H1 (cell line): Measurements from ENCODE around the gene MAPK13. TPM values are rescaled to one million over a fixed set of nuclear protein-coding genes. Genes with fewer than 3 reads are reported as not detected.

Experiments used
- ASH2L ChIP-seq: fragments of 200-600, 300-600 bp; sonication (generic); IDR thresholded peaks from one replicate; pipeline ENCODE4 v1.7.1; 2017; ENCODE audit warnings: low read length
- BCL11A ChIP-seq, 2 experiments: IDR thresholded peaks; one replicate each; pipeline ENCODE4 v1.6.1; 2011; ENCODE audit warnings: low read depth in 2 of 2, low read length in 2 of 2, mild to moderate bottlenecking in 2 of 2
- BRCA1 ChIP-seq: IDR thresholded peaks from 2 replicates; pipeline ENCODE4 v1.6.1; 2012; ENCODE audit warnings: low read depth, low read length, improper control_type of control experiment
- CHD1 ChIP-seq: IDR thresholded peaks from 2 replicates; pipeline ENCODE4 v1.6.1; 2012; ENCODE audit warnings: low read depth, low read length, improper control_type of control experiment
- CHD2 ChIP-seq: IDR thresholded peaks from 2 replicates; pipeline ENCODE4 v1.6.1; 2012; ENCODE audit warnings: low read length, improper control_type of control experiment
- CREB1 ChIP-seq: IDR thresholded peaks from 2 replicates; pipeline ENCODE4 v1.6.1; 2012; ENCODE audit warnings: inconsistent platforms
- EGR1 ChIP-seq: IDR thresholded peaks from 2 replicates; pipeline ENCODE4 v1.6.1; 2011; ENCODE audit warnings: low read depth, low read length, borderline replicate concordance
- GABPA ChIP-seq: IDR thresholded peaks from 2 replicates; pipeline ENCODE4 v1.6.1; 2011; ENCODE audit warnings: mild to moderate bottlenecking, low read length, moderate library complexity, borderline replicate concordance; ENCODE audit not compliant: insufficient read depth
- HDAC6 ChIP-seq: IDR thresholded peaks from one replicate; pipeline ENCODE4 v1.7.1; 2012; ENCODE audit warnings: low read depth, mild to moderate bottlenecking, inconsistent platforms, low read length, moderate library complexity
- KDM4A ChIP-seq: IDR thresholded peaks from one replicate; pipeline ENCODE4 v1.7.1; 2012; ENCODE audit warnings: low read depth, mild to moderate bottlenecking, moderate library complexity, low read length, inconsistent platforms; ENCODE audit not compliant: severe bottlenecking
- MAFK ChIP-seq: IDR thresholded peaks from 2 replicates; pipeline ENCODE4 v1.6.1; 2012; ENCODE audit warnings: low read depth, mild to moderate bottlenecking, improper control_type of control experiment, low read length
- PHF8 ChIP-seq: fragments of 200-600 bp; sonication (generic); conservative IDR thresholded peaks from 2 replicates; pipeline ENCODE4 v1.7.1; 2012; ENCODE audit warnings: low read depth, mild to moderate bottlenecking, inconsistent platforms, low read length, moderate library complexity
- POLR2AphosphoS5 ChIP-seq: IDR thresholded peaks from 2 replicates; pipeline ENCODE4 v1.6.1; 2011; ENCODE audit warnings: low read depth, low read length
- RAD21 ChIP-seq, 2 experiments: IDR thresholded peaks in 1 of 2; conservative IDR thresholded peaks in 1 of 2; 2 replicates each; pipeline ENCODE4 v1.6.1; 2011; ENCODE audit warnings: low read depth in 2 of 2, low read length in 2 of 2, improper control_type of control experiment in 1 of 2, inconsistent platforms in 1 of 2, mild to moderate bottlenecking in 1 of 2, moderate library complexity in 1 of 2
- RBBP5 ChIP-seq: IDR thresholded peaks from 2 replicates; pipeline ENCODE4 v1.7.1; 2012; ENCODE audit warnings: low read depth, mild to moderate bottlenecking, inconsistent platforms, low read length, moderate library complexity, borderline replicate concordance
- RFX5 ChIP-seq: IDR thresholded peaks from 2 replicates; pipeline ENCODE4 v1.6.1; 2011; ENCODE audit warnings: low read depth, low read length, improper control_type of control experiment, borderline replicate concordance
- SAP30 ChIP-seq: fragments of 300-600 bp; sonication (generic); IDR thresholded peaks from 2 replicates; pipeline ENCODE4 v1.7.1; 2012; ENCODE audit warnings: low read length, moderate library complexity, mild to moderate bottlenecking, inconsistent platforms; ENCODE audit not compliant: insufficient read depth, insufficient replicate concordance
- SP1 ChIP-seq: IDR thresholded peaks from 2 replicates; pipeline ENCODE4 v1.6.1; 2011; ENCODE audit warnings: low read depth, low read length
- SUZ12 ChIP-seq: fragments of 200-600 bp; sonication (generic); IDR thresholded peaks from 2 replicates; pipeline ENCODE4 v1.6.1; 2012; ENCODE audit warnings: mild to moderate bottlenecking, inconsistent platforms, low read length, moderate library complexity, mixed read lengths
- TCF12 ChIP-seq: IDR thresholded peaks from 2 replicates; pipeline ENCODE4 v1.6.1; 2011; ENCODE audit warnings: low read depth, mild to moderate bottlenecking, low read length
- TEAD4 ChIP-seq: IDR thresholded peaks from 2 replicates; pipeline ENCODE4 v1.6.1; 2012; ENCODE audit warnings: low read depth, low read length, inconsistent platforms, mixed read lengths
- ZNF274 ChIP-seq: IDR thresholded peaks from 2 replicates; pipeline ENCODE4 v1.7.0; 2012; ENCODE audit warnings: low read length, borderline replicate concordance; ENCODE audit errors: extremely low read depth
- polyA plus RNA-seq, 7 experiments: library from polyadenylated mRNA; depleted of rRNA in 3 of 7; stranded (reverse) in 5 of 7; unstranded in 2 of 7; fragments of >200 nt in 5 of 7; fragments of 200-250 nt in 2 of 7; gene quantifications; 1 replicate in 5 of 7; 2 replicates in 1 of 7; 4 replicates in 1 of 7; pipeline versions ENCODE4 v1.2.1 to v1.2.3, GENCODE V29; 2011 to 2013; ENCODE audit warnings: missing spikeins in 2 of 7, mixed read lengths in 2 of 7
- total RNA-seq: library from RNA; stranded (reverse); fragmentation: NEBNext Ultra II Directional; extraction: Animal tissue kit (Norgen Biotek cat#: 25700); gene quantifications from 2 replicates; pipeline ENCODE4 v1.2.1, GENCODE V29; 2021
- TF ChIP-seq, protein P1 (sequence below): IDR thresholded peaks from 2 replicates; pipeline ENCODE4 v1.6.1; 2012; ENCODE audit warnings: inconsistent platforms

MAPK13 gene
- total and polyA plus RNA-seq, 2 of the 8 experiments (the other 6 are each of a cell fraction or from before 2014, with no cell fraction given): 10.1 to 14.1 TPM

- TF ChIP-seq RAD21 (IDR thresholded peaks at IDR 0.05 in 1 of 2, conservative IDR thresholded peaks at IDR 0.05 in 1 of 2; ENCODE audit: low read depth in 2 of 2, low read length in 2 of 2) (peak; percentile 83 to 89), POLR2AphosphoS5 (no peak), ASH2L (no peak), CHD2 (no peak), RBBP5 (no peak), KDM4A (no peak), RFX5 (no peak), TCF12 (no peak), EGR1 (no peak), TEAD4 (no peak), CHD1 (no peak), BCL11A (IDR thresholded peaks at IDR 0.05; ENCODE audit: low read depth in 2 of 2, low read length in 2 of 2) (no peak), SAP30 (no peak), SUZ12 (no peak), HDAC6 (no peak), CREB1 (peak; percentile 38; the same call in 1 of the 2 replicates), MAFK (no peak), ZNF274 (no peak), PHF8 (no peak), BRCA1 (no peak), GABPA (no peak), SP1 (no peak)
- TF ChIP-seq, protein P1, sequence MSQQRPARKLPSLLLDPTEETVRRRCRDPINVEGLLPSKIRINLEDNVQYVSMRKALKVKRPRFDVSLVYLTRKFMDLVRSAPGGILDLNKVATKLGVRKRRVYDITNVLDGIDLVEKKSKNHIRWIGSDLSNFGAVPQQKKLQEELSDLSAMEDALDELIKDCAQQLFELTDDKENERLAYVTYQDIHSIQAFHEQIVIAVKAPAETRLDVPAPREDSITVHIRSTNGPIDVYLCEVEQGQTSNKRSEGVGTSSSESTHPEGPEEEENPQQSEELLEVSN: no peak
Measured at GRCh38 chr6:36139431-36139830, 9.1 kb downstream of the MAPK13 start (continued).
